Kidney capillary endothelial cell (primary cell): ENCODE measurements around the gene TRIM66.

ENCODE experiments used
- DNase-seq: peaks from one replicate; pipeline ENCODE4 v3.0.0-alpha.2; 2018; ENCODE audit warnings: low spot score

Gene TRIM66

GRCh38 chr11:8682303-8683114 is at the start of gene TRIM66, which contains the start of gene RPL27A:
Gene TRIM66, minus strand, starts transcription at chr11:8682665. Its CDS starts 10,391 bp downstream, at chr11:8672274.
Gene RPL27A, plus strand, starts transcription at chr11:8682792. Its CDS starts 22 bp downstream, at chr11:8682814.
- peak; percentile 87 for DNase-seq

- no peak for DNase-seq
Measured at GRCh38 chr11:8731647-8732323, 49.3 kb upstream of the TRIM66 start.

- DNase-seq: no peak
Measured at GRCh38 chr11:8730697-8731020, 48.2 kb upstream of the TRIM66 start.

GRCh38 chr11:8729837-8730696 is 47.6 kb upstream of the TRIM66 start:
- DNase-seq: no peak

- no peak for DNase-seq
Measured at GRCh38 chr11:8729067-8729466, 46.6 kb upstream of the TRIM66 start.

GRCh38 chr11:8728563-8728962 is 46.1 kb upstream of the TRIM66 start:
- no peak for DNase-seq

GRCh38 chr11:8726395-8726794 is 43.9 kb upstream of the TRIM66 start:
- no peak for DNase-seq

GRCh38 chr11:8724682-8725081 is 42.2 kb upstream of the TRIM66 start:
- no peak for DNase-seq

- DNase-seq: no peak
Measured at GRCh38 chr11:8723711-8724110, 41.2 kb upstream of the TRIM66 start.

- DNase-seq: no peak
Measured at GRCh38 chr11:8722809-8723208, 40.3 kb upstream of the TRIM66 start.

GRCh38 chr11:8721609-8722500 is 39.4 kb upstream of the TRIM66 start:
- no peak for DNase-seq

- no peak for DNase-seq
Measured at GRCh38 chr11:8720868-8721608, 38.6 kb upstream of the TRIM66 start.

GRCh38 chr11:8720352-8720751 is 37.9 kb upstream of the TRIM66 start:
- DNase-seq: no peak

GRCh38 chr11:8719721-8720120 is 37.3 kb upstream of the TRIM66 start:
- DNase-seq: no peak

- DNase-seq: peak; percentile 98
Measured at GRCh38 chr11:8719211-8719649, 36.8 kb upstream of the TRIM66 start.

- peak; percentile 83 for DNase-seq
Measured at GRCh38 chr11:8717876-8718753, 35.6 kb upstream of the TRIM66 start.

GRCh38 chr11:8717544-8717875 is 35.0 kb upstream of the TRIM66 start:
- DNase-seq: no peak

- peak; percentile 64 for DNase-seq
Measured at GRCh38 chr11:8715501-8715900, 33.0 kb upstream of the TRIM66 start.

GRCh38 chr11:8714622-8715225 is 32.3 kb upstream of the TRIM66 start:
- DNase-seq: peak; percentile 97
